Progenitor cell of endocrine pancreas (in vitro differentiated cells): Measurements from ENCODE around the gene KDM3B. TPM values are rescaled to one million over a fixed set of nuclear protein-coding genes. Genes with fewer than 3 reads are reported as not detected.

Experiments
- DNase-seq: peaks from one replicate; pipeline ENCODE4 v3.0.0; 2021; ENCODE audit warnings: low spot score; ENCODE audit not compliant: unreplicated experiment
- H3K27ac Mint-ChIP-seq: 2 replicates; pipeline ENCODE4 v1.8.0; 2021; ENCODE audit warnings: mild to moderate bottlenecking, moderate library complexity, mixed read lengths
- H3K27me3 Mint-ChIP-seq: 2 replicates; pipeline ENCODE4 v1.8.0; 2021; ENCODE audit warnings: mixed read lengths
- H3K36me3 Mint-ChIP-seq: 2 replicates; pipeline ENCODE4 v1.8.0; 2022; ENCODE audit warnings: mixed read lengths; ENCODE audit not compliant: insufficient read depth
- H3K4me1 Mint-ChIP-seq: 2 replicates; pipeline ENCODE4 v1.8.0; 2021; ENCODE audit warnings: low read depth, mixed read lengths
- H3K4me3 Mint-ChIP-seq: 2 replicates; pipeline ENCODE4 v1.8.0; 2021; ENCODE audit warnings: low read depth, mild to moderate bottlenecking, moderate library complexity, mixed read lengths
- H3K9me3 Mint-ChIP-seq: 2 replicates; pipeline ENCODE4 v1.8.0; 2021; ENCODE audit warnings: low read depth, mixed read lengths
- CTCF ChIP-seq: fragments of 200-600 bp; sonication (generic); IDR thresholded peaks from one replicate; pipeline ENCODE4 v1.5.0; 2021; ENCODE audit warnings: antibody characterized with exemption, mild to moderate bottlenecking; ENCODE audit not compliant: unreplicated experiment
- total RNA-seq: library from RNA; stranded (reverse); gene quantifications from 2 replicates; pipeline ENCODE4 v1.2.1, GENCODE V29; 2021

The KDM3B gene
- total RNA-seq, 1 donor from 2014 or later = 126 TPM

DNA sequence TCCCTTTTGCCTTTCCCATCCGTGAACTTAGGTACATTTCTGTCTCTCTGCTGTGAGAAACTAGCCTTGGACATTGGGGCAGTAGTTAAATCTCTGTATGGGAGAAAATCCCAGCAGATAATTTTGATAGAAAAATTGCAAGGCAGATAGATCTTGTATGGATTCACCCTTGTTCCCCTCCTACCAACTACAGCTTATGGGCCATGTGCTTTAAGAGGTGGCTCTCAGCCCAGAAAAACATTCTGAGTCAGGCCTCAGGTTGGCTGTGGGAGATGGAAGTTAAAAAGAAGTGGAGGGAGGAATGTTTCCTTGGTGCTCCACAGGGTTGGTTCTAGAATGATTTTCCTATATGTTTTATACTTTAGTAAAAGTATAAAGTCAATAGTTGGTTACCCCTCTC, 1.4 kb upstream of the KDM3B start:
- H3K4me3 Mint-ChIP-seq = peak overlapping the region; percentile 72
- H3K36me3 Mint-ChIP-seq = peaks cover 31% of the 10 kb centered on the region
- peaks cover 13% of the 10 kb centered on the region for H3K9me3 Mint-ChIP-seq
- no peak for TF ChIP-seq CTCF
- H3K4me1 Mint-ChIP-seq = peaks cover 18% of the 10 kb centered on the region
- no peaks in the 10 kb centered on the region for H3K27me3 Mint-ChIP-seq
- no peak overlapping the region for H3K27ac Mint-ChIP-seq
- no peak for DNase-seq

GRCh38 chr5:138351517-138351916, 968 bp upstream of the KDM3B start:
- Mint-ChIP-seq H3K4me3 (peak overlapping the region; percentile 72), H3K9me3 (peaks cover 13% of the 10 kb centered on the region), H3K27me3 (no peaks in the 10 kb centered on the region)

GRCh38 chr5:138352722-138353559, 456 bp downstream of the KDM3B start:
- H3K9me3 Mint-ChIP-seq = peaks cover 13% of the 10 kb centered on the region
- peak overlapping the region; percentile 92 for H3K4me3 Mint-ChIP-seq
- TF ChIP-seq CTCF = peak; percentile 25
- no peaks in the 10 kb centered on the region for H3K27me3 Mint-ChIP-seq
- H3K36me3 Mint-ChIP-seq = peaks cover 22% of the 10 kb centered on the region
- peaks cover 18% of the 10 kb centered on the region for H3K4me1 Mint-ChIP-seq
- H3K27ac Mint-ChIP-seq = peak overlapping the region; percentile 96
- DNase-seq = peak; percentile 45

More at GRCh38 chr5:138351517-138351916, 968 bp upstream of the KDM3B start:
- Mint-ChIP-seq H3K27ac (peak overlapping the region; percentile 87), H3K4me1 (peaks cover 18% of the 10 kb centered on the region), H3K36me3 (peaks cover 29% of the 10 kb centered on the region)
- no peak for TF ChIP-seq CTCF
- DNase-seq = no peak

GRCh38 chr5:138353560-138354080, 1.1 kb downstream of the KDM3B start:
- DNase-seq = no peak

DNA sequence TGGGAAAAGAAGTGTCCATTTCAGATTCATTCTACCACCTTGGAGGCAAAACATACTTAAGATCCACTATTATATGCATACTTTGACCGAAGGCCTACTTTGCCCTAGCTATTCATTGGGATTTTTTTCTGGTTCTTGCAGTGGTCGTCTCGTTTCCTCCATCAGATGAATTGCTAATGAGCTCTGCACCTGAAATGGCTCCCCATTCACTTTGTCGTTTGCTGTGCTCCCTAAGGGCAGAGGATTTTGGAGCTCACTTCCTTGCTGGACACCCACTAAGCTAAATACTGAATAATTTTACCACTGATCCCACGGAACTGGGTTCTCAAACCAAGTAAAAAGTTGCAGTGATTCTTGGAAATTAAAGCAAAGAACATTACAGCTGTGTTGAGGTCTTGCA, 1.9 kb downstream of the KDM3B start:
- H3K27ac Mint-ChIP-seq = peak overlapping the region; percentile 96
- peaks cover 18% of the 10 kb centered on the region for H3K4me1 Mint-ChIP-seq
- no peak for DNase-seq
- no peaks in the 10 kb centered on the region for H3K27me3 Mint-ChIP-seq
- H3K36me3 Mint-ChIP-seq = peaks cover 18% of the 10 kb centered on the region
- H3K4me3 Mint-ChIP-seq = peak overlapping the region; percentile 92
- peaks cover 13% of the 10 kb centered on the region for H3K9me3 Mint-ChIP-seq
- TF ChIP-seq CTCF = no peak

More at GRCh38 chr5:138353560-138354080, 1.1 kb downstream of the KDM3B start:
- H3K4me3 Mint-ChIP-seq = peak overlapping the region; percentile 92
- H3K27ac Mint-ChIP-seq = peak overlapping the region; percentile 96
- no peaks in the 10 kb centered on the region for H3K27me3 Mint-ChIP-seq
- peaks cover 13% of the 10 kb centered on the region for H3K9me3 Mint-ChIP-seq
- TF ChIP-seq CTCF = no peak
- peaks cover 22% of the 10 kb centered on the region for H3K36me3 Mint-ChIP-seq
- peaks cover 18% of the 10 kb centered on the region for H3K4me1 Mint-ChIP-seq
